ENCODE results near the gene ACSM6.

DNA sequence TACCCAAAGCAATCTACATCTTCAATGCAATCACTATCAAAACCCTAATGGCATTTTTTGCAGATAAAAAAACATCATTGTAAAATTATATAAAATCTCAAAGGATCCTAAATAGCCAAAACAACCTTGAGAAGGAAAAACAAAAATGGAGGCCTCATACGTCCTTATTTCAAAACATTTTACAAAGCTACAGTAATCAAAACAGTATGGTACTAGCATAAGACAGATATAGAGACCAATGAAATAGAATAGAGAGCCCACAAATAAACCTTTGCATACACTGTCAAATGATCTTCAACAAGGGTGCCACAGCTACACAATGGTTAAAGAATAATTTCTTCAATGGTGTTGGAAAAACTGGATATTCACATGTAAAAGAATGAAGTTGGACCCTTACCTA, 62.2 kb downstream of the ACSM6 start:
- TF ChIP-seq POLR2AphosphoS5 (IDR thresholded peaks at IDR 0.05) = no peak
- TF ChIP-seq, protein P1, sequence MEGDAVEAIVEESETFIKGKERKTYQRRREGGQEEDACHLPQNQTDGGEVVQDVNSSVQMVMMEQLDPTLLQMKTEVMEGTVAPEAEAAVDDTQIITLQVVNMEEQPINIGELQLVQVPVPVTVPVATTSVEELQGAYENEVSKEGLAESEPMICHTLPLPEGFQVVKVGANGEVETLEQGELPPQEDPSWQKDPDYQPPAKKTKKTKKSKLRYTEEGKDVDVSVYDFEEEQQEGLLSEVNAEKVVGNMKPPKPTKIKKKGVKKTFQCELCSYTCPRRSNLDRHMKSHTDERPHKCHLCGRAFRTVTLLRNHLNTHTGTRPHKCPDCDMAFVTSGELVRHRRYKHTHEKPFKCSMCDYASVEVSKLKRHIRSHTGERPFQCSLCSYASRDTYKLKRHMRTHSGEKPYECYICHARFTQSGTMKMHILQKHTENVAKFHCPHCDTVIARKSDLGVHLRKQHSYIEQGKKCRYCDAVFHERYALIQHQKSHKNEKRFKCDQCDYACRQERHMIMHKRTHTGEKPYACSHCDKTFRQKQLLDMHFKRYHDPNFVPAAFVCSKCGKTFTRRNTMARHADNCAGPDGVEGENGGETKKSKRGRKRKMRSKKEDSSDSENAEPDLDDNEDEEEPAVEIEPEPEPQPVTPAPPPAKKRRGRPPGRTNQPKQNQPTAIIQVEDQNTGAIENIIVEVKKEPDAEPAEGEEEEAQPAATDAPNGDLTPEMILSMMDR (IDR thresholded peaks at IDR 0.05) = no peak
- no peak for TF ChIP-seq POLR2A (IDR thresholded peaks at IDR 0.05; ENCODE audit: low read depth)
